GM18868 (cell line): Measurements from ENCODE around the gene METTL24.
"Not testable (repeated sequence)": the region's sequence is repeated elsewhere in the genome, so short reads cannot be mapped to it uniquely, and the experiment has no call there.

Experiments used
- ATAC-seq: cut with Tn5 transposase; IDR thresholded peaks from one replicate; pipeline ENCODE4 v1.9.1; 2021; ENCODE audit warnings: mild to moderate bottlenecking, moderate library complexity; ENCODE audit not compliant: unreplicated experiment

METTL24 gene

DNA sequence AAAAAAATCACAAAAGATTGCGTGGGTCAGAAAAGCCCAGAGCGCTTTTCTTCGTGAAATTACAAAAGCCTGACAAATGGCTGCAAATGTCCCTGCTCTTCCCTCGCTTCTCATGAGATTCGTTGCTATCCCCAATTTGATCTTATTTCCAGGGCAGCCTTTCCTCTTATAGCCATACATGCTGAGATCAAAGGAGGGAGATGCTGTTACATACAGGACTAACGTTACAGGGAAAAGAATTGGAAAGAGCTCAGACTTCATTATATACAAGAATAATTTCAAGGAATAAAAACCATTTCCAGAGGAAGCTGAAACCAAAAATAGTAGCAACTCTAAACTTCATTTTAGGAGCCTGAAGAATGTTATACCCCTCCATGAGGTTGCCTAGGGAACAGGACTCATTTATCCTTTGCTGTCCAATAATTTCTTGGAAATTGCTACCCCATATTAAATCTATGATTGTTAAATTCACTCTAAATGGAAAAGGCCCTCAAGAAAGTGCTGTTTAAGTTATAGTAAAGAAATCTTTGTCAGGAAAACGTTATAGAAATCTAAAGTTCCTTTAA lies 81.0 kb downstream of the METTL24 start:
- no peak for ATAC-seq

DNA sequence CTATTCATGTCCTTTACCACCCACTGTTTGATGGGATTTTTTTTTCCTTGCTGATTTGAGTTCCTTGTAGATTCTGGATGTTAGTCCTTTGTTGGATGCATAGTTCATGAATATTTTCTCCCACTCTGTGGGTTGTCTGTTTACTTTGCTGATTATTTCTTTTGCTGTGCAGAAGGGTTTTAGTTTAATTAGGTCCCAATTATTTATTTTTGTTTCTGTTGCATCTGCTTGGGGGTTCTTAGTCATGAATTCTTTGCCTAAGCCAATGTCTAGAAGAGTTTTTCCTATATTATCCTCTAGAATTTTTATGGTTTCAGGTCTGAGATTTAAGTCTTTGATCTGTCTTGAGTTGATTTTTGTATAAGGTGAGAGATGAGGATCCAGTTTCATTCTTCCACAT lies 85.4 kb downstream of the METTL24 start:
- not testable (repeated sequence) for ATAC-seq

DNA sequence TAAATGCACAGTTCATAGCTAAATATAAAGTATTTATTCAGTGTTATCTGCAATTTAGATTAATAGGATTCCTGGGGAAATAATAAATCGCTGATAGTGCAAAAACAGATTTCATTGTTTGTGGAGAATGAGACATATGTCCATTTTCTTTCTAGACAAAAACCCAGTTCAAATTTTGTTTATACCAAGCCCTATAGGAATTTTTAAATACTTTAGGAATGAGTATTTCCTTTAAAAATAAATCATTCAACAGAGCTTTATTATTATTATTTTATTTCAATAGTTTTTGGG lies 86.5 kb downstream of the METTL24 start:
- no peak for ATAC-seq

GRCh38 chr6:110270165-110270564 lies 88.0 kb downstream of the METTL24 start:
- ATAC-seq: no peak

GRCh38 chr6:110269623-110270022 lies 88.5 kb downstream of the METTL24 start:
- ATAC-seq: no peak

DNA sequence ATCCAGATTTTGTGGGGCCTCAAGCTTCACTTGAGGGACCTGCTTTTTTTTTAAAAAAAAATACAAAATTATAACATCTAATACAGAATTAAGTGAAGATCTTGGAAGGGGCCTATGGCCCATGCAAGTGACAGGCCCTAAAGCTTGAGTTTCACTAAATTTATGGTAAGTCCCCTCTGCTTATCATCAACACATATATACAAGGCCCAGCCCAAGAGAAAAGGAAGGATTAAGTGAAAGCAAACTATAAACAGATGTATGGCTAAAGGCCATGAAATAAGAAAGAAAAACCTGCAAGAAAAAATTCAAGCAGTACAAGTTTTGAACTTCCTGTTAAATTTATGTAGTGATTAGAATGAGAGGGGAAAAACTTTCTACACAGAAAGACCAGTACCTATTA lies 91.2 kb downstream of the METTL24 start:
- ATAC-seq: no peak

- ATAC-seq: no peak
Measured at GRCh38 chr6:110265273-110265672, 92.9 kb downstream of the METTL24 start.

- no peak for ATAC-seq
Measured at GRCh38 chr6:110256366-110256765, 101.8 kb downstream of the METTL24 start.

- ATAC-seq: no peak
Measured at GRCh38 chr6:110255211-110255750, 102.9 kb downstream of the METTL24 start.

DNA sequence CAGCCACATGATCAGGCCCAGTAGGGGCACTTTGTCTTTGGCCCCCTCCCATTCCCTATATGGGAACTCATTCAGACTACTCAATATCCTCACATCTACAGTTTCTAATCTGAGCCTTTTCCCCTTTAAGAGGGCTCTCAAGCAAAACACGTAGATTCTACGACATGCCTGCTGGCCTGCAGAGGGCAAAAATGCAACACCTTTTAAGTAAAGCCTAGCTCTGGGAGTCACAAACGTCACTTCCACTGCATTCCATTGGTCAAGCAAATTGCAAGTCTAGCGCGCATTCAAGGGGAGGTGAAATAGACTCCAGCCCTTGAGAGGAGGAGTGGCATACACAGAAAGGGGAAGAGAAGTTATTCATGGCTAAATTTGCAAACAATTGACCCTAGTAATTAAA lies 107.3 kb downstream of the METTL24 start:
- ATAC-seq: no peak

DNA sequence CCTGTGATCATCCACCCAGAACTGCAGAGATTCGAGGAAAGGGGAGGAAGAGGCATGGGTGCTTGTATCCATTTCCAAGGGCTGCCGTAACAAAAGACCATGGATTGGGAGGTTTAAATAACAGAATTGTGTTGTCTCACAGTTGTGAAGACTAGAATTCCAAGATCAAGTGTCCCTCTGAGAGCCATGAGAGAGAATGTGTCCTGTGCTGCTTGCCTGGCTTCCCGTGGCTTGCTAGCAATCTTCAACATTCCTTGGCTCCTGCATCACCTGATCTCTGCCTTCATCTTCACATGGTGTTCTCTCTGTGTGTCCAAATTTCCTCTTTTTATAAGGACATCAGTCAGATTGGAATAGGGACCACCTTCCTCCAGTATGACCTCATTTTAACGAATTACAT lies 108.1 kb downstream of the METTL24 start:
- no peak for ATAC-seq

DNA sequence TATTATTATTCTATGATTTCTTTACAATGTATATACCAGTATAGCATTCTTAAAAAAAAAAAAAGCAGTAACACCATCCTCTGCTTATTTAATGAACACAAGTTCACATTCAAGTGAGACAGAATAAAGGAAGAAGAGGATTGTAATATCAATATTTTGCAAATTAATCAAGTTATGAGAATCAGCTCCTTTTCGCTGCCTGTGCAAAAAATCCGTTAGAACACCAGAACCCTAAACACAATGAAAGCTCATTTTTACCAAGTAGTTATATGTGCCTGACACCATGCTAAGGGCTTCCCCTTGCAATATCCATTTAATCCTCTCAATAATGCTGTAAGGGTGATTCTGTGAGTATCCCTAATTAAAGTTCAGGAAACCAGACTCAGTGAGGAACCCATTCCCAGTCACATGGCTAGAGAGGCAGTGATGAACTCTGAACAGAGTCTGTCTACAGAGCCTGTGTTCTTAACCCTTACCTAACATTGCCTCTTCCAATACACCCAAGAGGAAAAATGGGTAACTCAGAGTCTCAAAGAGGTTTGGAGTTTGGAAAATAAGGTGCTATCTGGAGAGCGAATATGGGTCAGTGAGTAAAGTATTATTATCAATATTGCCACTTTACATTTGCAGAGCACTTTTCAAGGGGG lies 111.1 kb downstream of the METTL24 start:
- ATAC-seq: no peak

DNA sequence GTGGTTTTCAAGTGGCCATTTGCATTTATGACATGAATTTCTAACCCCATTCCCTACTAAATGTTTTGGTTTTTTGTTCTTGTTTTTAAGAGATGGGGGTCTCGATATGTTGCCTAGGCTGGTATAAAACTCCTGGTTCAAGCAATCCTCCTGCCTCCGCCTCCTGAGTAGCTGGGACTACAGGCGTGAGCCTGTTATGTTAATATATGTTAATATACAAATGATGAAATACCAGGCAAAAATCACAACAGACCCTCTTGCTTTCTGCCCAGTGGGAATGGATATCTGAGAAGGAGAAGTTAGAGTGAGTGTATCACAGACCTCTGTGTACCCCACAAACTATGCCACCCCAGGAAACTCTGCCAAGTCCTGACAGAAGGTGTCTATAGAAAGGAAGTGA lies 111.8 kb downstream of the METTL24 start:
- ATAC-seq: no peak

DNA sequence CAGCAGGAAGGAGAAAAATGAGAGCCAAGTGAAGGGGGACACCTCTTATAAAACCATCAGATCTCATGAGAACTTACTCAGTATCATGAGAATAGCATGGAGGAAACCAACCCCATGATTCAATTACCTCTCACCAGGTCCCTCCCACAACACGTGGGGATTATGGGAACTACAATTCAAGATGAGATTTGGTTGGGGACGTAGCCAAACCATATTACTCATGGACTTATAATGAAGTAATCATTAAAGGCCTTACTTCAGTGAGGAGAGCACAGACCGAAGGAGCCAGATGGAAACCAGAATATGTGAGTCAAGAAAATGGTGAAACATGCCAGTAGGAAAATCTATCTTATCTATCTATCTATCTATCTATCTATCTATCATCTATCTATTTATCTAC lies 113.5 kb downstream of the METTL24 start:
- not testable (repeated sequence) for ATAC-seq

GRCh38 chr6:110239526-110240274 lies 118.4 kb downstream of the METTL24 start:
- no peak for ATAC-seq

GRCh38 chr6:110236007-110236406 lies 122.1 kb downstream of the METTL24 start:
- not testable (repeated sequence) for ATAC-seq

DNA sequence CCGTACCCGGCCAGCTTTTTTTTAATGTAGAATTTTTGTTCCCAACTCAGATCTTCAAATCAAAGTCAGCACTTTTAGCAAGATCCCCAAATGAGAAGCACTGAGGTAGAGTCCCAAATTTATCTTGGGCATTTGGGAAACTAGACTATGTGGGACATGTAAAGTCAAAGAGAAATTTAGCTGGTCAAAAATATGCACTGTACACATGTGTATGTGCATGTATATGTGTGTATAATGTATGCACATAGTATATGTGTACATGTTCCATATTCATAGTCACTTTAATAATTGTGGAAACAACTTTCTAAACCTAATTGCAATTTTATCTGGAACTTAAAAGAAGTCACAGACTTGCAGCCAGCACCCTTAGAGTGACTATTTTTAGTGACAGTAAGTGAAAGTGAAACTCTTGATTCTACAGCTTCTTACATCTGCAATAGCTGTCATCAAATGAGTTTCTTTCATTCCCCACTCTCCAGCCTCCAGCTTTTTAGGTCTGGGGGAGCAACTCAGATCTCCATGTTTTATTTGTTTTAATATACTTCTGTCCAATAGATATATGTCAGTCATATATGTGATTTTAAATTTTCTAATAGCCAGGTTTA lies 124.3 kb downstream of the METTL24 start:
- ATAC-seq: peak; percentile 97

DNA sequence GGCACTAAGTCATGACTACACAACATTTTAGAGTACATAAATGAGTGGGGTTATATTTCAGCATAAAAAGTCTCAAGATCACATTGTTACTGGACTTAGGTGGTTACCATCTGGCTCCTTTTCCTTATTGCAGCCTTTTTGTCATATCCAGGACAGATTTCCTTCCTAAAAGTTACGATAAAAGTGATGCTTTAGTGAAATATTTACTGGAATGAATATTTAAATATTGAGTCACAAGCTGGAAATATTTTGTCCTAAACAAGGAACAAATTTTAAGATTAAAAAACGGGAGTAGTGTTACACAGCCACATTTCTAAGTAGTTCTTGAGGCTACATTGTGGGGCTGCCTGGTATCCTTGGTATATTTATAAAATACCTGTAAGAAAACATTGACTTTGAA lies 125.7 kb downstream of the METTL24 start:
- no peak for ATAC-seq

- no peak for ATAC-seq
Measured at GRCh38 chr6:110226261-110226660, 131.9 kb downstream of the METTL24 start.

GRCh38 chr6:110221738-110222137 lies 136.4 kb downstream of the METTL24 start:
- ATAC-seq: no peak

GRCh38 chr6:110217266-110217665 lies 140.9 kb downstream of the METTL24 start:
- no peak for ATAC-seq

DNA sequence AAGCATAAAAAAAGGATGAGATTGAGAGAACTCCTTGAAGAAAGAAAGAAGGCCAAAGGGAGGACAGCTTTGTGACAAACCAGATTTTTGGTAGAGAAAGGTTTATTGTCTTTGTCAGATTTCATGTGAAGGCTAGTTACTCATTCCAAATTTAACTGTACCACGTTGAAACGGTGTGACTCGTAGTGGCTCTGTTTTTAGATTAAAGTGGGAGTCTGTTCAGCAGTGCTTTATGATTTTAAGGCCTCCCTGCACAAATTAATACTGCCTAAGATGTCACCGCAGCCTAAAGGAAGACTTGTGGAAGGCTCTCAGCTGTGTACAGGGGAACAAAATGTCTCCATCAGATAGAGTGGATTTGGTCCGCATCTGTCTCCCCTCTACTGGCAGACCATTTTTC lies 142.0 kb downstream of the METTL24 start:
- ATAC-seq: no peak
